Measurements from ENCODE around the gene SARM1. TPM values are rescaled to one million over a fixed set of nuclear protein-coding genes. Genes with fewer than 3 reads are reported as not detected.

The SARM1 gene
- total RNA-seq, 1 experiment from 2014 or later = 5.1 TPM

GRCh38 chr17:28384281-28385036, 13.0 kb downstream of the SARM1 start:
- Histone ChIP-seq H3K18ac (ENCODE audit: insufficient read length, low read depth, low read length) (no peak overlapping the region), H3K9ac (ENCODE audit: extremely low read depth, insufficient read length, low read length) (peak overlapping the region; percentile 2), H3K4ac (ENCODE audit: low read depth, low read length) (no peak overlapping the region), H3K79me2 (ENCODE audit: insufficient read depth, low read length) (no peaks in the 10 kb centered on the region), H3K56ac (ENCODE audit: insufficient read length, low read depth, low read length) (no peak overlapping the region), H3K9me3 (ENCODE audit: control insufficient read depth, low read depth, low read length) (no peaks in the 10 kb centered on the region), H3K4me1 (ENCODE audit: insufficient read depth, low read length) (no peaks in the 10 kb centered on the region), H3K27me3 (ENCODE audit: insufficient read depth, low read length) (peaks cover 13% of the 10 kb centered on the region; the same call in 1 of the 2 replicates), H4K20me1 (ENCODE audit: control insufficient read depth, insufficient read depth, insufficient read length) (no peaks in the 10 kb centered on the region), H2BK15ac (ENCODE audit: low read depth, low read length) (no peak overlapping the region), H4K5ac (ENCODE audit: insufficient read length, low read depth, low read length) (no peak overlapping the region), H2BK20ac (ENCODE audit: low read depth, low read length, poor library complexity, severe bottlenecking) (no peak overlapping the region), H2BK5ac (ENCODE audit: insufficient read length, low read length) (no peak overlapping the region), H3K23me2 (ENCODE audit: insufficient read length, low read depth, low read length, poor library complexity, severe bottlenecking) (peaks cover 12% of the 10 kb centered on the region), H3K14ac (ENCODE audit: insufficient read depth, low read length) (no peak overlapping the region), H2AK5ac (ENCODE audit: insufficient read length, low read length) (no peak overlapping the region), H2BK12ac (ENCODE audit: insufficient read length, low read depth, low read length) (no peak overlapping the region), H3K4me2 (ENCODE audit: insufficient read depth, insufficient read length, low read length) (peak overlapping the region; percentile 44), H3K27ac (ENCODE audit: insufficient read length, low read depth, low read length) (no peak overlapping the region), H2AFZ (ENCODE audit: low read length) (no peak overlapping the region), H2BK120ac (ENCODE audit: low read depth, low read length, poor library complexity, severe bottlenecking) (no peak overlapping the region), H4K8ac (replicated peaks; ENCODE audit: insufficient read length, low read depth, low read length) (no peak overlapping the region), H3K79me1 (ENCODE audit: insufficient read depth, low read depth, low read length, poor library complexity, severe bottlenecking) (no peaks in the 10 kb centered on the region), H4K91ac (ENCODE audit: insufficient read length, low read depth, low read length) (no peak overlapping the region), H3K23ac (ENCODE audit: insufficient read length, low read depth, low read length) (no peak overlapping the region), H3T11ph (ENCODE audit: low read length) (no peak overlapping the region)
- no peak overlapping the region for H3K27ac Mint-ChIP-seq
- DNase-seq = peak; percentile 75
- WGBS (ENCODE audit: extremely low coverage, insufficient read length, low lambda C conversion rate) = no CpG with 5 or more reads among the region's 56 CpGs
- TF ChIP-seq CTCF (conservative IDR thresholded peaks at IDR 0.05) = no peak
- H3K27me3 Mint-ChIP-seq (ENCODE audit: low read depth) = peaks cover 86% of the 10 kb centered on the region
- H3K9me3 Mint-ChIP-seq = no peaks in the 10 kb centered on the region; a peak in 1 of 5 replicates
- H3K4me1 Mint-ChIP-seq = peaks cover 4 to 10% of the 10 kb centered on the region in 2 experiments; a peak in 3 of 4 replicates
- peaks cover 0 to 2% (median 0%) of the 10 kb centered on the region in 3 experiments; a peak in 2 of 7 replicates for H3K36me3 Mint-ChIP-seq (ENCODE audit: insufficient read depth in 1 of 3, low read depth in 3 of 3)
- peak overlapping the region; percentile 64 to 83 for H3K4me3 Mint-ChIP-seq

All from H9 (cell line).